GM23248 (cell line): ENCODE data around the gene PPP6R1. TPM values are rescaled to one million over a fixed set of nuclear protein-coding genes. Genes with fewer than 3 reads are reported as not detected.

ENCODE experiments used
- DNase-seq: peaks from one replicate; pipeline ENCODE4 v3.0.0-alpha.2; 2015
- H2AFZ ChIP-seq: fragments of 200-600 bp; sonication (generic); 2 replicates; pipeline ENCODE4 v1.6.1; 2016; ENCODE audit warnings: antibody characterized with exemption
- H3F3A ChIP-seq: fragments of 200-600 bp; sonication (generic); 2 replicates; pipeline ENCODE4 v1.6.1; 2016; ENCODE audit warnings: mild to moderate bottlenecking, antibody characterized with exemption, mixed run types; ENCODE audit not compliant: insufficient read depth
- H3K27ac ChIP-seq: fragments of 200-600 bp; sonication (generic); 2 replicates; pipeline ENCODE4 v1.5.1; 2016; ENCODE audit warnings: mild to moderate bottlenecking
- H3K27me3 ChIP-seq: fragments of 200-600 bp; sonication (generic); replicated peaks from 2 replicates; pipeline ENCODE4 v1.6.1; 2016; ENCODE audit warnings: mild to moderate bottlenecking; ENCODE audit not compliant: insufficient read depth
- H3K36me3 ChIP-seq: fragments of 200-600 bp; sonication (generic); 2 replicates; pipeline ENCODE4 v1.6.1; 2016; ENCODE audit warnings: low read depth, mild to moderate bottlenecking
- H3K4me1 ChIP-seq: fragments of 200-600 bp; sonication (generic); 2 replicates; pipeline ENCODE4 v1.6.1; 2016; ENCODE audit warnings: mild to moderate bottlenecking; ENCODE audit not compliant: insufficient read depth
- H3K4me2 ChIP-seq: fragments of 200-600 bp; sonication (generic); one replicate; pipeline ENCODE4 v1.6.1; 2016; ENCODE audit warnings: mild to moderate bottlenecking; ENCODE audit not compliant: unreplicated experiment
- H3K4me3 ChIP-seq: fragments of 200-600 bp; sonication (generic); 2 replicates; pipeline ENCODE4 v1.5.1; 2016; ENCODE audit warnings: mild to moderate bottlenecking
- H3K79me2 ChIP-seq: fragments of 200-600 bp; sonication (generic); 2 replicates; pipeline ENCODE4 v1.6.1; 2016; ENCODE audit warnings: mild to moderate bottlenecking; ENCODE audit not compliant: insufficient read depth
- H3K9ac ChIP-seq: fragments of 200-600 bp; sonication (generic); 2 replicates; pipeline ENCODE4 v1.6.1; 2016; ENCODE audit warnings: mild to moderate bottlenecking
- H3K9me2 ChIP-seq: fragments of 200-600 bp; sonication (generic); 2 replicates; pipeline ENCODE4 v1.6.1; 2016; ENCODE audit warnings: mixed run types, mild to moderate bottlenecking, moderate library complexity; ENCODE audit not compliant: insufficient read depth
- H3K9me3 ChIP-seq: fragments of 200-600 bp; sonication (generic); one replicate; pipeline ENCODE4 v1.6.1; 2017; ENCODE audit warnings: low read depth
- H4K20me1 ChIP-seq: fragments of 200-600 bp; sonication (generic); 2 replicates; pipeline ENCODE4 v1.6.0; 2016; ENCODE audit not compliant: insufficient read depth
- EZH2 ChIP-seq: fragments of 200-600 bp; sonication (generic); IDR thresholded peaks from 2 replicates; pipeline ENCODE4 v1.6.1; 2018; ENCODE audit warnings: antibody characterized with exemption, mild to moderate bottlenecking; ENCODE audit not compliant: insufficient read depth, poor library complexity, severe bottlenecking
- EZH2phosphoT487 ChIP-seq: fragments of 200-600 bp; sonication (generic); IDR thresholded peaks from 2 replicates; pipeline ENCODE4 v1.6.1; 2018; ENCODE audit warnings: antibody characterized with exemption, moderate library complexity, mild to moderate bottlenecking, low read depth; ENCODE audit not compliant: insufficient read depth
- WGBS, 2 experiments: methylation state at CpG; one replicate each; pipeline ENCODE4 v1.1.6; 2015 to 2017; ENCODE audit warnings: low lambda C conversion rate in 2 of 2, low coverage in 1 of 2; ENCODE audit errors: missing lambda C conversion rate in 2 of 2; 5-methylcytosine and 5-hydroxymethylcytosine counted together
- in situ Hi-C: fragments of 300-500 bp; cut with MboI; formaldehyde crosslinking; loops from 2 replicates; pipeline ENCODE4 v1.15.0; 2020
- polyA plus RNA-seq: library from polyadenylated mRNA; unstranded; fragments of >200 nt; fragmentation: Nextera tagmentation; extraction: Ambion mirVana; gene quantifications from 2 replicates; pipeline ENCODE4 v1.2.1, GENCODE V29; 2016
- total RNA-seq: library from RNA; depleted of rRNA; stranded (reverse); fragments of >200 nt; shearing (Covaris generic); gene quantifications from 2 replicates; pipeline ENCODE4 v1.2.3, GENCODE V29; 2014

Gene PPP6R1
- total and polyA plus RNA-seq, 2 experiments from 2014 or later = 9.7 to 36.9 TPM

- Histone ChIP-seq H3K4me3 (no peak overlapping the region), H3K9me3 (no peaks in the 10 kb centered on the region), H3K9ac (no peak overlapping the region), H3K36me3 (no peaks in the 10 kb centered on the region), H3K4me1 (no peaks in the 10 kb centered on the region), H3K4me2 (no peak overlapping the region), H3K9me2 (no peaks in the 10 kb centered on the region), H3K27ac (no peak overlapping the region), H3K27me3 (no peaks in the 10 kb centered on the region), H3F3A (no peaks in the 10 kb centered on the region), H4K20me1 (no peaks in the 10 kb centered on the region), H3K79me2 (no peaks in the 10 kb centered on the region), H2AFZ (no peak overlapping the region)
- peak; percentile 39 for DNase-seq
- in situ Hi-C loops = no loop called here
- WGBS, 2 experiments = 34 to 47% methylated on average over 4 of the region's 4 CpGs
- no peak for TF ChIP-seq EZH2phosphoT487
- no peak for TF ChIP-seq EZH2
These were observed 61.3 kb downstream of the PPP6R1 start for GRCh38 chr19:55197528-55197927.

GRCh38 chr19:55196803-55197202 lies 62.0 kb downstream of the PPP6R1 start:
- Histone ChIP-seq H3K9ac (no peak overlapping the region), H3K4me1 (no peaks in the 10 kb centered on the region), H3K9me3 (no peaks in the 10 kb centered on the region), H2AFZ (no peak overlapping the region), H3K9me2 (no peaks in the 10 kb centered on the region), H3K27ac (no peak overlapping the region), H3K79me2 (no peaks in the 10 kb centered on the region), H4K20me1 (no peaks in the 10 kb centered on the region), H3F3A (no peaks in the 10 kb centered on the region), H3K4me3 (no peak overlapping the region), H3K27me3 (no peaks in the 10 kb centered on the region), H3K36me3 (no peaks in the 10 kb centered on the region), H3K4me2 (no peak overlapping the region)
- in situ Hi-C loops = no loop called here
- DNase-seq = peak; percentile 27
- WGBS, 2 experiments = 83 to 91% methylated on average over 10 of the region's 10 CpGs
- TF ChIP-seq EZH2 (no peak), EZH2phosphoT487 (no peak)

GRCh38 chr19:55193481-55193880 lies 65.3 kb downstream of the PPP6R1 start:
- peaks cover 8% of the 10 kb centered on the region; the same call in 1 of the 2 replicates for H3F3A ChIP-seq
- no peaks in the 10 kb centered on the region for H3K9me2 ChIP-seq
- H4K20me1 ChIP-seq = no peaks in the 10 kb centered on the region
- in situ Hi-C loops = no loop called here
- no peak for TF ChIP-seq EZH2phosphoT487
- no peak for TF ChIP-seq EZH2
- no peaks in the 10 kb centered on the region for H3K9me3 ChIP-seq
- no peak overlapping the region for H3K4me2 ChIP-seq
- no peak overlapping the region for H3K27ac ChIP-seq
- H3K9ac ChIP-seq = no peak overlapping the region
- H3K4me3 ChIP-seq = no peak overlapping the region
- 49 to 56% methylated on average over 12 of the region's 12 CpGs for WGBS, 2 experiments
- DNase-seq = no peak
- H3K4me1 ChIP-seq = peaks cover 12% of the 10 kb centered on the region; the same call in 1 of the 2 replicates
- H2AFZ ChIP-seq = no peak overlapping the region
- no peaks in the 10 kb centered on the region for H3K27me3 ChIP-seq
- no peaks in the 10 kb centered on the region for H3K36me3 ChIP-seq
- no peaks in the 10 kb centered on the region for H3K79me2 ChIP-seq

GRCh38 chr19:55189403-55189835 lies 69.4 kb downstream of the PPP6R1 start:
- Histone ChIP-seq H3K9me2 (no peaks in the 10 kb centered on the region), H3K4me3 (no peak overlapping the region), H3K27ac (peak overlapping the region; percentile 89), H3K79me2 (no peaks in the 10 kb centered on the region), H3K36me3 (no peaks in the 10 kb centered on the region), H4K20me1 (no peaks in the 10 kb centered on the region), H3K4me1 (peaks cover 12% of the 10 kb centered on the region; the same call in 1 of the 2 replicates), H3F3A (peaks cover 8% of the 10 kb centered on the region; the same call in 1 of the 2 replicates), H3K27me3 (no peaks in the 10 kb centered on the region), H3K9ac (peak overlapping the region; percentile 72), H3K4me2 (peak overlapping the region; percentile 40), H2AFZ (peak overlapping the region; percentile 27; the same call in 1 of the 2 replicates), H3K9me3 (no peaks in the 10 kb centered on the region)
- WGBS, 2 experiments = 20 to 25% methylated on average over 15 of the region's 15 CpGs
- in situ Hi-C loops = no loop called here
- peak; percentile 97 for DNase-seq
- TF ChIP-seq EZH2 = no peak
- no peak for TF ChIP-seq EZH2phosphoT487
